Neural cell (in vitro differentiated cells): ENCODE data around the gene KLHL36.

Source experiments
- CTCF ChIP-seq: fragments of 450-650 bp; IDR thresholded peaks from 2 replicates; pipeline ENCODE4 v1.5.1; 2014; ENCODE audit warnings: antibody characterized with exemption, mild to moderate bottlenecking, moderate library complexity; ENCODE audit not compliant: poor library complexity, severe bottlenecking
- MXI1 ChIP-seq: fragments of 450-650 bp; conservative IDR thresholded peaks from 2 replicates; pipeline ENCODE4 v1.6.1; 2014; ENCODE audit warnings: antibody characterized with exemption, mild to moderate bottlenecking; ENCODE audit not compliant: poor library complexity, severe bottlenecking
- POLR2AphosphoS5 ChIP-seq: IDR thresholded peaks from 2 replicates; pipeline ENCODE4 v1.6.1; 2012
- SMC3 ChIP-seq: fragments of 450-650 bp; conservative IDR thresholded peaks from 2 replicates; pipeline ENCODE4 v1.6.1; 2014; ENCODE audit warnings: antibody characterized with exemption, mild to moderate bottlenecking, moderate library complexity; ENCODE audit not compliant: poor library complexity

- no peak for TF ChIP-seq CTCF
- no peak for TF ChIP-seq MXI1
- no peak for TF ChIP-seq POLR2AphosphoS5
- TF ChIP-seq SMC3, result no peak
Observed at GRCh38 chr16:84667600-84668309, 19.4 kb downstream of the KLHL36 start.
